T follicular helper cell (primary cell): Measurements from ENCODE around the gene GYS2.
"Not testable (repeated sequence)": the region's sequence is repeated elsewhere in the genome, so short reads cannot be mapped to it uniquely, and the experiment has no call there.

Experiments
- DNase-seq: peaks from one replicate; pipeline ENCODE4 v3.0.0-alpha.2; 2020; ENCODE audit warnings: low read depth
- total RNA-seq, 2 experiments: gene quantifications; one replicate each; lab custom pipeline; 2026; lab: John Stamatoyannopoulos, UW

The GYS2 gene
- 0 to 0.06 reads per million in 2 experiments for total RNA-seq

DNA sequence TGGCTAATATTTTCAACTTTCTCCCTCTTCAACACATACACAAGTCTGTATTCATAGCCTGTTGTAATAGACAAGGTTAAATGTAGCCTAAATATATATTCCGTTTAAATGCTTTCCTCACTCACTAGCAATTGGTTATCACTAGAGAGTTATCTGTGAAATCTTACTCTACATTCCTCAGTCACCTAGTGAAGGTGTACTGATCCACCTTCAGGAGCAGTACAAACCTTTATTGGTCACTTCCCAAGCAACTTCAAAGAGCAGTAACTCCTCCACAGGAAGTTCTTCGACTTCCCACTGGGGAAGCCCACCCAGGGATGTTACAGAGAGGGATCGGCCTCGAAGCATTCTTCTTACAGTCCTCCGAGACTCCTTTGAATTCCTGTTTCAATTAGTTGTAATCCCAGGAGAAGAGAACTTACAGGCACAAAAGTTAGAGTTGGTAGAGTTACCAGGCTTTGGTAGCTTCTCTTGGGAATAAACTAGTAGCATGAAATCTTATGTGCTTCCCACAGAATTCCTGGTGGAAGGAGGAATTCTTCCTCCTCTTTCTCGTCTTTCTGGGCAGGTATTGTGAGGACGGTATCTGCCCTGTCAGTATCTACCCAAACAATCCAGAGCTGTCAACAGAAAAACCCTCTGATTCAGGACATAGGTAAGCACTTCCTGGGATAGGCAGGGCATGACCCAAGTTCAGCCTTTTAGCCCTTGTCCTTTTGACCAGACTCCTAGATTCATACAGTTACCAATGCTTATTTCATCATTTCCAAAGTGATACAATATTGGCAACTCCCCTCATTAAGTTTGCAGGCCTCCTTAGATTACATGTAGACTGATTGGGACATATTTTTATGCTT lies at the start of gene GYS2:
Gene GYS2 (minus strand): TSS at position 603 of the 857 bp plus-strand sequence. CDS start 255 bp downstream, at position 348.
- DNase-seq: no peak

DNA sequence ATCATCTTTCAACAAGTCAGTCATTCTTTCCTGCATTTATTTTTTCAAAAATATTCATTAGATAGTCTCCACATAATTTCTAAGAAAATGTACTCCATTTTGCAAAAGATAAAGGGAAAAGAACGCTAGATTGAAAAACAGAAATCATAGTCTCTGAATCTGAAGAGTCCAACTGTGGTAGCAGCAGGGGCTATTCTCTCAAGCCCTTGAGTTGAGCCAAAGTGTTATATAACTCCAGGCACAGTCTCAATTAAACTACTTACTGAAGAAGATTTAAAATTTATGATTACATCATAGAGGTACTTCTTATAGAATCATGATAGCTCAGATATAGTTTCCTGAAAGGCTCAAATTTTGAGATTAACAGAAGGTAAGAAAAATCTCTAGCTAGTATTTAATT lies 47.2 kb upstream of the GYS2 start:
- no peak for DNase-seq

DNA sequence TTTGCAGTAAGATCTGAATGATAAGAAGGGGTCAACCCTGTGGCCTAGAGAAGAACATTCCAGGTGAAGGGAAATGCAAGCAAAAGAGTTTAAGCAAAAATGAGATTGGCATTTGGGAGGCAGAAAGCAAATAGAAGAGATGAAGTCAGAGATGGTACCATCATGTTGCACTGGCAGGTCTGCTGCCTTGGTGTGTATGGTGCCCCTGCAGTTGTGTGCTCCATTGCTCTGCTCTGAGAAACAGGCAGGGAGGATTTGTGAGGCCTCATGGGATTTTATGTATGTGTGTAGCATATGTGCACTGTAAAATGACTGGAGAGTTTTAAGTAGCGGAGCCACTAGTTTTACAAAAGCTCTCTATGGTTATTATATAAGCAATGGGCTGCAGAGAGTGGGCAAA lies 46.4 kb upstream of the GYS2 start:
- no peak for DNase-seq

DNA sequence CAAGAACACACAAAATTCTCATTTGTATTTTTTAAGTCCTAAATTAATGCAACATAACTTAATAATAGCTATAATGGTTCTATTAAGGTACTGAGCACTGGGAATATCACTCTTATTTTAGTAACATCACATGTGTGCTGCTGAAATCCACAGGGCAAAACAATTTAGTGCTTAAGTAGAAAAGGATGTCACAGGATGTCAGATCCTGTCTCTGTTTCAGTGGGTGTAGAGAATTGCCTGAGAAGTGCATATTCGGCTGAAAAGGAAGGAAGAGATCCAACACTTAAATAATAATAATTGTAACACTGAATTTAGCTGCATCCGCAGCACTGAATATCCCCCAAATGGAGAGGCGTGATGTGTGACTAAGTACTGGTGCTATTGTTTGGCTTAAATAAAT lies 44.4 kb upstream of the GYS2 start:
- no peak for DNase-seq

DNA sequence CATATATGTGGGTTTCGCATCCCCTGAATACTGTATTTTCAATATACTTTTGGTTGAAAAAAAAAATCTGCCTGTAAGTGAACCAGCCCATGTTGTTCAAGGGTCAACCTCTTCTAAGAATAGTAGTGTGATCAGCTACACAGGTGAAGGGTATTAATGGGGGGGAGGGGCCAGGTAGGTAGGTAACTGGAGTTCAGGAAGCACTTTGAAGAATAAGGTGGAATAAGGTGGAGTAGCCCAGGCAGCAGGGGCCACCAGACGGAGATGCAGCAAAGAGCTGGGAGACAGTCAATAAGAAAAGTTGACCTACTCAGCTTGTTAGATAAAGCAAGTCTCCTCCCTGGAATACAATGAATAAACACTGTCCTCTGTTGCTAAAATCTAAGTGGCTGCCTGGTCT lies 43.7 kb upstream of the GYS2 start:
- no peak for DNase-seq

DNA sequence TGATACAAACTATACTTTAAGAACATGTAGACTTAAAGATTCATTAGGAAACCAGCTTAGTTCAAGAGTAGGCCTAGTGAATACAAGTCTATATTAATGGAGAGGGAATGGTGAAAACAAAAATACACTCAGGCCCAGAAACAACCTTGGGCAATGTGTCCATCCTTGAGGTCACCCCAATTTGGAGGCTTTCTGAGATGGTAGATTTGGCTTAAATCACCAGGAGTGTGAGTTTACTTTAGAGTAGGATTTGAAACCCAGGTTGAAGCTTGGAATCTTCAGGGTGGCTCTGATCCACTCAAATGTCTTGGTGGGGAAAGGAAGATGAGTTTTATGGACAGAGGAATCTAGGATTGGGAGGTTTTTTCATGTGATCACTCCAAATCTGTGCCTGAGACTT lies 42.5 kb upstream of the GYS2 start:
- no peak for DNase-seq

DNA sequence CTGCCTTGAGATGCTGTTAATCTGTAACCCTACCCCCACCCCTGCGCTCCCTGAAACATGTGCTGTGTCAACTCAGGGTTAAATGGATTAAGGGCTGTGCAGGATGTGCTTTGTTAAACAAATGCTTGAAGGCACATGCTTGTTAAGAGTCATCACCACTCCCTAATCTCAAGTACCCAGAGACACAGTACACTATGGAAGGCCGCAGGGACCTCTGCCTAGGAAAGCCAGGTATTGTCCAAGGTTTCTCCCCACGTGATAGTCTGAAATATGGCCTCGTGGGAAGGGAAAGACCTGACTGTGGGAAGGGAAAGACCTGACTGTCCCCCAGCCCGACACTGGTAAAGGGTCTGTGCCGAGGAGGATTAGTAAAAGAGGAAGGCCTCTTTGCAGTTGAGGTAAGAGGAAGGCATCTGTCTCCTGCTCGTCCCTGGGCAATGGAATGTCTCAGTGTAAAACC lies 40.4 kb upstream of the GYS2 start:
- not testable (repeated sequence) for DNase-seq

DNA sequence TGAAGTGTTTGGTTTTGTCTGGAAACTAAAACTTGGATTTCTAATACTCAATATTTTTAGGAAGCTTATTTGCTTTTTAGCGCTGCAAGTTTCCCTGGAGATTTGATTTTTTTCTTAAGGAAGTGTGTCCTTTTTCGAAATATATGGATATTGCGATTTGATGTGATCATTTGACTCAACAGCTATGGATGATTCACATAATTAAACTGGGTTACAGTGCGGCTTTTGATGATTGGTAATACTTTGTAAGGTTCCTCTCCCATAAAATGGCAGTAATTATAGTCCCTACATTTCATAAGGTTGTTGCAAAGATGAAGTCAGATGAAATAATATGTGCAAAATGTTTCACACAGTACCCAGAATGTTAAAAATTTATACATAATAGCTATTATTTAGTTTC lies 39.9 kb upstream of the GYS2 start:
- no peak for DNase-seq

DNA sequence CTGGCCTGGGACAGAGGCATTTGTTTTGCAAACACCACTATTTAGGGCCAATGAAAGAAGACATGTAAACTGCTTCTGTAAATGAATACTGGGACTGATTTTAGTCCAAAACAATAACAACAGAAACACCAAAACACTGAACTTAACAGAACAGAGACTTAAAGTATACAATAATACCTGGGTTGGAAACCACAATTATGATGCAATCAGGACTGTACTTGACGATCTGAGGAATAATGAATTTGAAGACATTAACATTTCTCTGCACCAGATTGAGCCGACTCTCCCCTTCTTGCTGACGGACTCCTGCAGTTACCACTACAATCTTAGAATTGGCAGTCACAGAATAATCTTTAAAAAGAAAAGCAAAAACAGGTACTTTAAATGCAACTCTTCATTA lies 39.1 kb upstream of the GYS2 start:
- no peak for DNase-seq

DNA sequence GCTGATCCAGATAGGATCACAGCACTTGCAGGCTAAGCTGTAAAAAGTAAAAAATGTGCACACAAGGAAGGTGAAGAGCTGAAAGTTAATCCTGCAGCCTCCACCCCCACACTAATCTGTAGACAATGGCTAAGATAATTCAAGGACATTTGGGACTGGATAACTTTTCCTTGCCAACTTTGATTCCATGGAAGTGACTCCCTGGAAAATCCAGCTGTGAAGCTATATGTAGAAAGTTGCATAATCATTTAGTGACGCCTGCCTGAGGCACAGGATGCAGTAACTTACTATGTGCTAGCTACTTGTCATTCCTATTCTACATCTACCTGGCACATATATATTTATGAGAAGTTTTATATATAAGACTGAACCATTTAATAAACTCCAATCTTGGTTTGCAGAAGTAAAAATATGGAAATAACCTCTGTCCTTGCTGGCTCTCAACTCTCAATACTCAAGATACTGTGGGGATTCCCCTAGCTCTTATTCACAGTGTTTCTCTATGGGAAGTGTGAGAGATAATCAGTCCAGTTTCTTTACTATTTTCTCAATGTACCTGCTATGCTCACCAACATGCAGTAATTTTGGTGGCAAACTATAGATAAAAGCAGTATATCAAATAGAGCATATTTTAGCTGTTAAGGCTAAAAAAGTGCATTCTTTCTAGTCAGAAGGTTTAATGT lies 38.2 kb upstream of the GYS2 start:
- no peak for DNase-seq

DNA sequence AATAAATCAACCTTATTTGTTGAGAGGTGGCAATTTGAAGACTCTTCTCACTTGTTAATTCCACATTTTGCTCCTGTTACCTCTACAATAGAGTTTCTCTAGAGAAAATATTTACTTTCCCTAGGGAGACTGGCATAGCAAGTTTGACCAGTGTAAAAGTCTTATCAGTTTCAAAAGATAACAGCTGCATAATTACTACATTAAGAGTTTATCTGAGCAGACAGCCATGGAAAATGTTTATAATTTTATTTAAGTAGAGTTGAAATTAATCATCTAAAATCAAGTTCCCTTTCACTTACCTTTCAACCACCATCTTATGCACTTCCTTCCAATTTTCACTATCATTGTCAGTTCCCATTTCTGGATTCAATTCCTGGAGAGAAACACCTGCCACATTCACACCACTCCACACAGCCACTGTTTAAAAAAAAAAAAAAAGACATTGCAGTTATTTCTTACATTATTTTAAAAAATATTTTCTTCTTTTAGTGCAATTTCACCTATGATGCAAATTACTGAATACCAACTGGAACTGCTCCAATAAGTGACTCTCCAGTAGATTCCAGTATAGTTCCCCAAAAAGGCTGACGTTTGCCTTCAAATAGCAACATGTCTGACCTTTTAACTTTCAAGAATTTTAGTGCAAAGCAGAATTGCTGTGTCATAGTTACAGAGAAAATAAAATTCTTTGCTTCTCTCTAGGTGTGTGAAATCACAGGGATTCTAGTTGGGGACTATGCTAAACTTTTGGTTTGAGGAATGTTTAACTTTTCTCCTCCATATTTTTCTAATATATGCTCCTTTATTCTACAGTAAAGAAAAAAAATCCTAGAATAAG lies 33.6 kb upstream of the GYS2 start:
- no peak for DNase-seq

DNA sequence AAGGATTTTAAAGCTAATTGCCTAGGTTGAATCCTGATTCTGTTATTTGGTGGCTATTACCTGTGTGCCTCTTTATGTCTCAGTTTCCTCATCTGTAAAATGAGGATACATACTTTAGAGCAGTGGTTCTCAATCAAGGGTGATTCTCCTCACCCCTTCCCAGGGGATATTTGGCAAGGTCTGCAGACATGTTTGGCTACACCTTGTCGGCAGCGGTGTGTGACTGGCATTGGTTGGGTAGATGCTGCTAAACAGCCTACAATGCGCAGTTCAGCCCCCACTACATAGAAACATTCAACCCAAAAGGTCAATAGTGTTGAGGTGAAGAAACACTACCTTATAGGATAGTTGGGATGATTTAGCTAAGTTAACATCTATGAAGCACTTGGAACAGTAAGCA lies 29.6 kb upstream of the GYS2 start:
- no peak for DNase-seq

DNA sequence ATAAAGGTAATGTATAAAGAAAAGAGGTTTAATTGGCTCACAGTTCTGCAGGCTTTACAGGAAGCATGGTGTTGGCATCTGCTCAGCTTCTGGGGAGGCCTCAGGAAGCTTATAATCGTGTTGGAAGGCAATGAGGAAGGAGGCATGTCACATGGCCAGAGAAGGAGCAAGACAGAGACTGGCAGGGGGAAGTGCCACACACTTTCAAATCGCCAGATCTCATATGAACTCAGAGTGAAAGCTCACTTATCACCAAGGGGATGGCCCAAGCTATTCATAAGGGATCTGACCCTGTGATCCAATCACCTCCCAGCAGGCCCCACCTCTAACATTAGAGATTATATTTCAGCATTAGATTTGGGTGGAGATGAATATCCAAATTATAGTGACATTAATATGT lies 26.7 kb upstream of the GYS2 start:
- DNase-seq: no peak

DNA sequence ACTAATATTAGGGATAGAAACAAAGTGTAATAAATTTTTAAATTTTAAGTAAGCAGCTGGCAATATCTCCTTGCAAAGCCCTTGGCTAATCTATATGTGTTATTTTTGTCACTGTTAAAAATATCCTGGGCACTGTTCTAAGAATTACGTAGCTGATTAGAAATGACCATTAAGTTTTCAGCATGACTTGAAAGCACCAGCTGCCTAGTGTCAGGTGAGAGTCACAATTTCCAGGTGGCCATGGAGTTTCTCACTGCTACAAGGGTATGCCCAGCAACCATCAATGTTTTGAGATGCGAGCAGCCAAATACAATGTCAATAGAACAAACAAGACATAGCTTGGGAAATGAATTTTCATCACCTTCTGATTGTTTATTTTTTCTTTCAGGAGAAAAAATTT lies 23.3 kb upstream of the GYS2 start:
- no peak for DNase-seq

DNA sequence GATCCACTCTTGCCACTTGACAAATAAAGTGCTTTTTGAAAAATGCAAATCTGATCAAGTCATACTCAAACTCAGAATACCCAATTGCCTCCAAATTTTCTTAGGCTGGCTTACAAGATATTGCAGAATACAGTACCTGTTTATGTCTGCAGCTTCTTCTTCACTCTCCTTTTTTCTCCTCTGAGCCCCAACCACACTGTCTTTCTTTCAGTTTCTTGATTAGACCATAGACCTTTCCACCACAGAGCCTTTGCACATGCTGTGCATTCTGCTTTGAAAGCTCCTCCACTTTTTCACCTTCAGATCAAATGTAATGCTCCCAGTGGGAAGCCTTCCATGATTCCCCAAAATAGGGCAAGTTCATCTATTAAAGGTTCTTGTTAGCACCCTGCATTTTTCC lies 13.9 kb upstream of the GYS2 start:
- no peak for DNase-seq

DNA sequence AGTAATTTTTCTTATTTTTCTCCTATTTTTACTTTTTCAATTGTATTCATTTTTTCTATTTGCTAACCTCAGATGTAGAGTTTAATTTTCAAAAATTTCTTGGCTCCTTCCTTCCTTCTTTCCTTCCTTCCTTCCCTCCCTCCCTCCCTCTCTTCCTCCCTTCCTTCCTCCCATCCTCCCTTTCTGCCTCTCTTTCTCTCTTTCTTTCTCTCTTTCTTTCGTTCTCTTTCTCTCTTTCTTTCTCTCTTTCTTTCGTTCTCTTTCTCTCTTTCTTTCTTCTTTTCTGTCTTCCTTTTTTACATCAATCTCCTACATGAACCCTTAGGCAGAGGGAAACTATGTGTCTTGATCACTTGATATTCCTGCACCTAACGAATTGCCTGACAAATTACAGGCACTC lies 12.4 kb upstream of the GYS2 start:
- no peak for DNase-seq

DNA sequence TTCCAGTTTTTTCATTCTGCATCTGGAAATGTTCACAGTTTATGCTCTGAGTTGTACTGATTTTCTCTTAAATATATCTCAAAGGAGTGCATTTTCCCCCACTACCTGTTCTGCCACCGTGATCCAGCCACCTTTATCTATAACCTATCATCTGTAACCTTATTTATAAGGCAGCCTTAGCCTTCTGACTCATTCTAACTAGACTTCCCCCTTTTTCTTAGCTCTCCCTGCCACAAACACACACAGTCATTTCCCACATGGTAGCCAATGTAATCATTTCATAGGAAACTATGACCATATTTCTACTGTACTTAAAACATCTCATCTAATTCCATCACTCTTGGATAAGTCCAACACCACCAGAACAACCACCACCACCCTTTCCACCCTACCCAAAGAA lies 10.8 kb upstream of the GYS2 start:
- no peak for DNase-seq

DNA sequence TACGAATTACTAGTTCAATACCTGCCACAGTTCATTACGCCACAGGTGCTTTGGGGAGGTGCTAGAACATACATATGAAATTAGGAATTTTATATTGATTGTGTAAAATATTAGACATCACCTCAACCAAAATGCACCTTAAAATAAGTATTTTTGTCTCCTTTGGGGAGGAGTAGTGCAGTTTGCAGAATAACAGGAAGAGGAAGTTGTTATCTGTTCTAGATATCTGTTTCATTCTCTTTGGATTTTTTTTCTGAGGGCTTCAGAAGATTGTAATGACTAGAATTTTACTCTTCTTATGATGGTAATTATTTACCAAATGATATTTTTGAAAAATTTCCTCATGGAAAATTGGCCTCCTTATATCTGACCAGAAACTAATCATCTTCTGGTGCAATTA lies 9.9 kb upstream of the GYS2 start:
- DNase-seq: no peak

DNA sequence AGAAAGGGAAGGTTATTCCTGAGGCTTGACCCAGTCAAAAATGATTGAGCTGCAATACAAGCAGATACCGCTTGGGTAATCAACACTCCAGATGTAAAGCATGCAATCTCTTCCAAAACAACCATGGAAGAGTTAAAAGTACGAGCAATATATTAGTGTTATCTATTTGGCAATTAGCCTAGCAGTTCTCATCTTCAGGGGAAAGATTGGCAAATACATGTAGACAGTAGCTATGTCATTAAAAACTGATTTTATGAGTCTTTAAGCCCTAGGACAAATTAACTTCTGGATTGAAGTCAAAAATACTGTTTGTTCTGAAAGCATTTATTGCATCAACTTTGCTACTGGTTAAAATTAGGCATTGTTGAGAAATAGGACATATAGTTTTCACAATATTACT lies 9.3 kb upstream of the GYS2 start:
- DNase-seq: no peak

DNA sequence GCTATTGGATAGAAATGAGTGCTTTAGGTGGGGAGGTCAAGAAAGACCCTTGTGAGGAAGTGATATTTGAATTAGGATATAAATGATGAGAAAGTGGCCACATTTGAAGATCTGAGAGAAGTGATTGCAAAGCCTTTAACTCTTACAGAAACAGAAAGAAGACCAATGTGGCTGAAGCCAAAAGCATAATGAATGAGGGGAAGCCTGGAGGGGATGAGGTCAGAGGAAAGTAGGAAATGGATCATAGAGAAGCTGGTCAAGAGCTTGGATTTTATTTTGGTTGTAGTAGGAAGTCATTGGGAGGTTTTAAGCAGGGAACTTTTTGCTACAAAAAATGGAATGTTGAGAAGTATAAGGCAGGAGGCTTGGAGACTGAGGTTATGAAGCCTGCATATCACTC lies 3.5 kb upstream of the GYS2 start:
- DNase-seq: no peak

DNA sequence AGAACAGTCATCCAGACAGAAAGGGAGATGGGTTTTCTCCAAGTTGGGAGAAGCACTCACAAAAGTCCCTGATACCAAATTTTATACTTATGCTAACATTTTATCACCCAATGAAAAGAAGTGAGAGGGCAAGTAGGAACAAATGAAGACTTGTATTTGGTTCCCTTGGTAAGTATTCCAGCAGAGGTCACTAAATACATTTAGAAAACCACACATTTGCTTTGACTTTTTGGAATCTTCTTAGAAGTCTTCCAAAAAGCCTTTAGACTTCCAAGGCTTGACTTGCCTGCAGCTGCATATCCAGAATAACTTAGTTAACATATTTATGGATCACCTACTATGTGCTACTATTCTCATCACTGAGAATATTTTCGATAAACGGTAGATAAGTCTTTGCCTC lies 3.1 kb upstream of the GYS2 start:
- no peak for DNase-seq

DNA sequence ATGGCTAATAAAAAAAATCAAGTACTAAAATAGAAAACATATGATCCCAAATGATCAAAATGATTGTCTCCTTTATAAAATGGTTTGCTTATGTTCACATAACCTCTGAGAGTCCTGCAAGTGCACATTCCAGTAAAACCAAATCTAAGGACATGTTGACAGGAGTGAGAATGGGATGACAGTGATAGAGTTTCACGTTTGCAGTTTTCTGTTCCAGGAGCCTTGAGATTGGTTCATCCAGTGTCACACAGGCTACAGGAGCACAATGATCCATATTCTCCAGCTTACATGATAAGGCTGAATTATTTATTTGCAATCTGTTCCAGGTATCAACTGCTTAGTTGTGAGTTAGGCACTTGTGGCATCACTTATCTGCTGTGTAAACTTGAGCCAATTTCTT lies 1.5 kb upstream of the GYS2 start:
- DNase-seq: no peak

DNA sequence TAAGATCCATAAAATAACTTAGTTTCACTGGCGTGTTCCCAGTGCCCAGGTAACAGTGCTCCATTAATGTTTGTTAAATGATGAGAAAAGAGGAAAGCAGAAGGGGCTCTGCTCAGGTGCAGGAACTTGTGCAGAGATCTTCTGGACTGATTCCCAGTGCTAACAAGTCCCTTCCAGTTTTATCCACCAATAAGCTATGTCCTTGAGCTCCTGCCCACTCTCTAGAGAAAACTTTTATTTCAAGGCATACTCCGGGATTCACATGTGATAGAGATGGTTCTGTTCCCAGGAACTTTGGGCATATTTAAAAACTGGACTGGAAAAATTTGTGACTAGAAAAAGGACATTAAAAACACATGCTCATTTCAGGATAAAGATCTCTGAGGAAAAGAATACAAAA lies 1.9 kb downstream of the GYS2 start:
- DNase-seq: no peak
